Liver (tissue), 9 donors: ENCODE measurements around the gene NT5DC1. TPM values are rescaled to one million over a fixed set of nuclear protein-coding genes. Genes with fewer than 3 reads are reported as not detected.

Source experiments
- DNase-seq: peaks from one replicate; pipeline ENCODE4 v3.0.0-alpha.2; 2017; ENCODE audit warnings: low spot score
- H3K27ac ChIP-seq, 2 donors: one replicate each; pipeline ENCODE4 v1.7.0; 2013; ENCODE audit warnings: inconsistent platforms in 2 of 2, low read length in 2 of 2, control low read depth in 1 of 2, low read depth in 1 of 2, mild to moderate bottlenecking in 1 of 2
- H3K27me3 ChIP-seq, 4 donors: one replicate each; pipeline versions ENCODE4 v1.6.1 to v1.7.0; 2013; ENCODE audit warnings: low read length in 3 of 4, inconsistent platforms in 1 of 4, mild to moderate bottlenecking in 1 of 4, moderate library complexity in 1 of 4; ENCODE audit not compliant: control insufficient read depth in 4 of 4, insufficient read depth in 4 of 4
- H3K36me3 ChIP-seq, 4 donors: one replicate each; pipeline versions ENCODE4 v1.6.1 to v1.7.0; 2013; ENCODE audit warnings: low read length in 3 of 4, mild to moderate bottlenecking in 3 of 4, low read depth in 1 of 4, moderate library complexity in 1 of 4; ENCODE audit not compliant: control insufficient read depth in 4 of 4, insufficient read depth in 3 of 4
- H3K4me1 ChIP-seq, 4 donors: one replicate each; pipeline versions ENCODE4 v1.6.1 to v1.7.0; 2013; ENCODE audit warnings: low read length in 3 of 4, mild to moderate bottlenecking in 3 of 4, moderate library complexity in 1 of 4; ENCODE audit not compliant: control insufficient read depth in 4 of 4, insufficient read depth in 4 of 4
- H3K4me3 ChIP-seq, 3 donors: one replicate each; pipeline versions ENCODE4 v1.6.1 to v1.7.0; 2013; ENCODE audit warnings: low read length in 3 of 3, control low read depth in 1 of 3, low read depth in 1 of 3, mild to moderate bottlenecking in 1 of 3
- H3K9ac ChIP-seq, 2 donors: one replicate each; pipeline ENCODE4 v1.7.0; 2013; ENCODE audit warnings: low read length in 2 of 2, mild to moderate bottlenecking in 2 of 2, moderate library complexity in 2 of 2, control low read depth in 1 of 2, low read depth in 1 of 2
- H3K9me3 ChIP-seq, 4 donors: one replicate each; pipeline versions ENCODE4 v1.6.1 to v1.7.0; 2013; ENCODE audit warnings: low read length in 3 of 4; ENCODE audit not compliant: control insufficient read depth in 4 of 4
- EGR1 ChIP-seq, 2 donors: IDR thresholded peaks; 2 replicates each; pipeline ENCODE4 v1.6.1; 2016 to 2018; ENCODE audit warnings: antibody characterized with exemption in 2 of 2, low read depth in 2 of 2
- FOXA1 ChIP-seq: IDR thresholded peaks from 2 replicates; pipeline ENCODE4 v1.6.1; 2016; ENCODE audit warnings: antibody characterized with exemption
- FOXA2 ChIP-seq: IDR thresholded peaks from 2 replicates; pipeline ENCODE4 v1.6.1; 2016; ENCODE audit warnings: antibody characterized with exemption
- GABPA ChIP-seq, 2 donors: IDR thresholded peaks in 1 of 2; conservative IDR thresholded peaks in 1 of 2; 2 replicates each; pipeline ENCODE4 v1.6.1; 2016; ENCODE audit warnings: antibody characterized with exemption in 2 of 2, mild to moderate bottlenecking in 1 of 2, moderate library complexity in 1 of 2
- HNF4A ChIP-seq, 2 donors: conservative IDR thresholded peaks; 2 replicates each; pipeline ENCODE4 v1.6.1; 2016; ENCODE audit warnings: antibody characterized with exemption in 2 of 2, mild to moderate bottlenecking in 2 of 2
- HNF4G ChIP-seq: IDR thresholded peaks from 2 replicates; pipeline ENCODE4 v1.6.1; 2016; ENCODE audit warnings: antibody characterized with exemption
- JUND ChIP-seq, 2 donors: IDR thresholded peaks; 2 replicates each; pipeline ENCODE4 v1.6.1; 2016; ENCODE audit warnings: antibody characterized with exemption in 2 of 2
- RAD21 ChIP-seq, 2 donors: IDR thresholded peaks; 2 replicates each; pipeline ENCODE4 v1.6.1; 2016; ENCODE audit warnings: antibody characterized with exemption in 2 of 2, mild to moderate bottlenecking in 2 of 2
- RXRA ChIP-seq, 2 donors: IDR thresholded peaks; 2 replicates each; pipeline ENCODE4 v1.6.1; 2017 to 2018; ENCODE audit warnings: antibody characterized with exemption in 2 of 2, mild to moderate bottlenecking in 1 of 2
- SP1 ChIP-seq: IDR thresholded peaks from 2 replicates; pipeline ENCODE4 v1.6.1; 2018; ENCODE audit warnings: antibody characterized with exemption, mild to moderate bottlenecking
- TAF1 ChIP-seq: conservative IDR thresholded peaks from 2 replicates; pipeline ENCODE4 v1.6.1; 2016; ENCODE audit warnings: antibody characterized with exemption, mild to moderate bottlenecking
- YY1 ChIP-seq: IDR thresholded peaks from 2 replicates; pipeline ENCODE4 v1.6.1; 2016; ENCODE audit warnings: antibody characterized with exemption, mild to moderate bottlenecking
- WGBS: extraction: QIAGEN DNeasy Blood & Tissue Kit; methylation state at CpG from one replicate; pipeline ENCODE4 v1.1.7; 2013; 5-methylcytosine and 5-hydroxymethylcytosine counted together
- polyA plus RNA-seq, 2 donors: library from polyadenylated mRNA; stranded (reverse) in 1 of 2; unstranded in 1 of 2; fragments of 200-250 nt in 1 of 2; fragments of >200 nt in 1 of 2; fragmentation: Nextera tagmentation in 1 of 2; extraction: Ambion mirVana in 1 of 2; gene quantifications; one replicate each; pipeline versions ENCODE4 v1.2.1 to v1.2.3, GENCODE V29; 2013 to 2015
- total RNA-seq, 2 donors: library from RNA; depleted of rRNA; stranded (reverse); fragments of >200 nt; gene quantifications; one replicate each; pipeline ENCODE4 v1.2.3, GENCODE V29; 2014
- TF ChIP-seq, protein P1 (sequence below): IDR thresholded peaks from 2 replicates; pipeline ENCODE4 v1.6.1; 2016; ENCODE audit warnings: antibody characterized with exemption
- TF ChIP-seq, protein P2 (sequence below): IDR thresholded peaks from 2 replicates; pipeline ENCODE4 v1.6.1; 2016; ENCODE audit warnings: antibody characterized with exemption
- TF ChIP-seq, protein P3 (sequence below): fragments of 150-350 bp; IDR thresholded peaks from 2 replicates; pipeline ENCODE4 v1.5.1; 2017; ENCODE audit warnings: improper control_type of control experiment, low read depth, low read length; ENCODE audit not compliant: missing input control
- TF ChIP-seq, protein P4 (sequence below): IDR thresholded peaks from 2 replicates; pipeline ENCODE4 v1.6.1; 2016; ENCODE audit warnings: antibody characterized with exemption, mild to moderate bottlenecking
- donor health status: healthy.
- donor health status: healthy.
- donor health status: healthy.
- donor health status: healthy.
- donor health status: healthy.

Gene NT5DC1
- total and polyA plus RNA-seq, 4 donors: 10.4 to 31.4 (median 23.3) TPM

DNA sequence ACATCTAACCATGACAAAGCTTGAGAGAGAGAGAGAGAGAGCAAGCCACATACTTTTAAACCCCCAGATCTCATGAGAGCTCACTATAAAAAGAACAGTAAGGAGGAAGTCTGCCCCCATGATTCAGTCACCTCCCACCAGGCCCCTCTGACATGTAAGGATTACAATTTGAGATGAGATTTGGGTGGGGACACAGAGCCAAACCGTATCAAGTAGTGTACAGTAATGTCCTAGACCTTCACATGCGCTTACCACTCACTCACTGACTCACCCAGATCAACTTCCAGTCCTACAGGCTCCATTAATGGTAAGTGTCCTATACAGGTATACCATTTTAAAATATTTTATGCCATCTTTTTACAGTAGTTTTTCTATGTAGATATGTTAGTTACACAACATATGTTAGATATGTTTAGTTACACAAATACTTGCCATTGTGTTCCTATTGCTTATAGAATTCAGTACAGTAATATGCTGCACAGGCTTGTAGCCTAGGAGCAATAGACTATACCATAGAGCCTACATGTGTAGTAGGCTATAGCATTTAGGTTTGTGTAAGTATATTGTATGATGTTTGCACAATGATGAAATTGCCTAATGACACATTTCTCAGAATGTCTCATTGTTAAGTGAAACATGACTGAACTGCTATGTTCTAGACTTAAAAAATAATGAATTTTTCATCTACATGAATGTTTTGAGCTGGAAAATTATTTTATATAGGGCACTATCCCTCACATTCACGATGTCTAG is 167.4 kb downstream of the NT5DC1 start:
- Histone ChIP-seq H3K4me1 (peaks cover 0 to 12% (median 4%) of the 10 kb centered on the region in 4 donors), H3K27ac (no peak overlapping the region), H3K9me3 (no peaks in the 10 kb centered on the region), H3K4me3 (no peak overlapping the region), H3K9ac (no peak overlapping the region), H3K27me3 (no peaks in the 10 kb centered on the region), H3K36me3 (peaks cover 0 to 10% (median 2%) of the 10 kb centered on the region in 4 donors)
- DNase-seq: no peak
- TF ChIP-seq FOXA2 (no peak), EGR1 (IDR thresholded peaks at IDR 0.05; ENCODE audit: low read depth in 2 of 2) (no peak), YY1 (no peak), FOXA1 (no peak), GABPA (IDR thresholded peaks at IDR 0.05 in 1 of 2, conservative IDR thresholded peaks at IDR 0.05 in 1 of 2) (no peak), SP1 (no peak), TAF1 (no peak), HNF4A (conservative IDR thresholded peaks at IDR 0.05) (no peak), JUND (IDR thresholded peaks at IDR 0.05) (no peak), HNF4G (no peak), RAD21 (IDR thresholded peaks at IDR 0.05) (no peak), RXRA (IDR thresholded peaks at IDR 0.05) (no peak)
- TF ChIP-seq, protein P1, sequence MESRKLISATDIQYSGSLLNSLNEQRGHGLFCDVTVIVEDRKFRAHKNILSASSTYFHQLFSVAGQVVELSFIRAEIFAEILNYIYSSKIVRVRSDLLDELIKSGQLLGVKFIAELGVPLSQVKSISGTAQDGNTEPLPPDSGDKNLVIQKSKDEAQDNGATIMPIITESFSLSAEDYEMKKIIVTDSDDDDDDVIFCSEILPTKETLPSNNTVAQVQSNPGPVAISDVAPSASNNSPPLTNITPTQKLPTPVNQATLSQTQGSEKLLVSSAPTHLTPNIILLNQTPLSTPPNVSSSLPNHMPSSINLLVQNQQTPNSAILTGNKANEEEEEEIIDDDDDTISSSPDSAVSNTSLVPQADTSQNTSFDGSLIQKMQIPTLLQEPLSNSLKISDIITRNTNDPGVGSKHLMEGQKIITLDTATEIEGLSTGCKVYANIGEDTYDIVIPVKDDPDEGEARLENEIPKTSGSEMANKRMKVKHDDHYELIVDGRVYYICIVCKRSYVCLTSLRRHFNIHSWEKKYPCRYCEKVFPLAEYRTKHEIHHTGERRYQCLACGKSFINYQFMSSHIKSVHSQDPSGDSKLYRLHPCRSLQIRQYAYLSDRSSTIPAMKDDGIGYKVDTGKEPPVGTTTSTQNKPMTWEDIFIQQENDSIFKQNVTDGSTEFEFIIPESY: no peak
- TF ChIP-seq, protein P2, sequence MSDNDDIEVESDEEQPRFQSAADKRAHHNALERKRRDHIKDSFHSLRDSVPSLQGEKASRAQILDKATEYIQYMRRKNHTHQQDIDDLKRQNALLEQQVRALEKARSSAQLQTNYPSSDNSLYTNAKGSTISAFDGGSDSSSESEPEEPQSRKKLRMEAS: no peak
- TF ChIP-seq, protein P3, sequence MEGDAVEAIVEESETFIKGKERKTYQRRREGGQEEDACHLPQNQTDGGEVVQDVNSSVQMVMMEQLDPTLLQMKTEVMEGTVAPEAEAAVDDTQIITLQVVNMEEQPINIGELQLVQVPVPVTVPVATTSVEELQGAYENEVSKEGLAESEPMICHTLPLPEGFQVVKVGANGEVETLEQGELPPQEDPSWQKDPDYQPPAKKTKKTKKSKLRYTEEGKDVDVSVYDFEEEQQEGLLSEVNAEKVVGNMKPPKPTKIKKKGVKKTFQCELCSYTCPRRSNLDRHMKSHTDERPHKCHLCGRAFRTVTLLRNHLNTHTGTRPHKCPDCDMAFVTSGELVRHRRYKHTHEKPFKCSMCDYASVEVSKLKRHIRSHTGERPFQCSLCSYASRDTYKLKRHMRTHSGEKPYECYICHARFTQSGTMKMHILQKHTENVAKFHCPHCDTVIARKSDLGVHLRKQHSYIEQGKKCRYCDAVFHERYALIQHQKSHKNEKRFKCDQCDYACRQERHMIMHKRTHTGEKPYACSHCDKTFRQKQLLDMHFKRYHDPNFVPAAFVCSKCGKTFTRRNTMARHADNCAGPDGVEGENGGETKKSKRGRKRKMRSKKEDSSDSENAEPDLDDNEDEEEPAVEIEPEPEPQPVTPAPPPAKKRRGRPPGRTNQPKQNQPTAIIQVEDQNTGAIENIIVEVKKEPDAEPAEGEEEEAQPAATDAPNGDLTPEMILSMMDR: no peak
- TF ChIP-seq, protein P4, sequence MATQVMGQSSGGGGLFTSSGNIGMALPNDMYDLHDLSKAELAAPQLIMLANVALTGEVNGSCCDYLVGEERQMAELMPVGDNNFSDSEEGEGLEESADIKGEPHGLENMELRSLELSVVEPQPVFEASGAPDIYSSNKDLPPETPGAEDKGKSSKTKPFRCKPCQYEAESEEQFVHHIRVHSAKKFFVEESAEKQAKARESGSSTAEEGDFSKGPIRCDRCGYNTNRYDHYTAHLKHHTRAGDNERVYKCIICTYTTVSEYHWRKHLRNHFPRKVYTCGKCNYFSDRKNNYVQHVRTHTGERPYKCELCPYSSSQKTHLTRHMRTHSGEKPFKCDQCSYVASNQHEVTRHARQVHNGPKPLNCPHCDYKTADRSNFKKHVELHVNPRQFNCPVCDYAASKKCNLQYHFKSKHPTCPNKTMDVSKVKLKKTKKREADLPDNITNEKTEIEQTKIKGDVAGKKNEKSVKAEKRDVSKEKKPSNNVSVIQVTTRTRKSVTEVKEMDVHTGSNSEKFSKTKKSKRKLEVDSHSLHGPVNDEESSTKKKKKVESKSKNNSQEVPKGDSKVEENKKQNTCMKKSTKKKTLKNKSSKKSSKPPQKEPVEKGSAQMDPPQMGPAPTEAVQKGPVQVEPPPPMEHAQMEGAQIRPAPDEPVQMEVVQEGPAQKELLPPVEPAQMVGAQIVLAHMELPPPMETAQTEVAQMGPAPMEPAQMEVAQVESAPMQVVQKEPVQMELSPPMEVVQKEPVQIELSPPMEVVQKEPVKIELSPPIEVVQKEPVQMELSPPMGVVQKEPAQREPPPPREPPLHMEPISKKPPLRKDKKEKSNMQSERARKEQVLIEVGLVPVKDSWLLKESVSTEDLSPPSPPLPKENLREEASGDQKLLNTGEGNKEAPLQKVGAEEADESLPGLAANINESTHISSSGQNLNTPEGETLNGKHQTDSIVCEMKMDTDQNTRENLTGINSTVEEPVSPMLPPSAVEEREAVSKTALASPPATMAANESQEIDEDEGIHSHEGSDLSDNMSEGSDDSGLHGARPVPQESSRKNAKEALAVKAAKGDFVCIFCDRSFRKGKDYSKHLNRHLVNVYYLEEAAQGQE: no peak
- WGBS: 64% methylated on average over 3 of the region's 3 CpGs
